IMR-90 (cell line): ENCODE measurements around the gene SCAF1. TPM values are rescaled to one million over a fixed set of nuclear protein-coding genes. Genes with fewer than 3 reads are reported as not detected.

Source experiments
- ATAC-seq: fragments of 200-7000 bp; cut with Tn5 transposase; 2 replicates; pipeline ENCODE4 v1.9.1; 2020; ENCODE audit warnings: low read depth, mild to moderate bottlenecking, moderate library complexity
- BruUV-seq: library from RNA; stranded (reverse); fragments of 400-500 nt; replicated peaks from 2 replicates; lab custom pipeline; 2021; lab: Mats Ljungman, UMichigan
- CTCF ChIA-PET: fragments of 300-600 bp; formaldehyde crosslinking; extraction: SDS; loops from one replicate; lab custom pipeline; 2021; ENCODE audit warnings: antibody characterized with exemption; lab: Yijun Ruan, JAX
- POLR2A ChIA-PET: fragments of 300-600 bp; sonication (Branson Sonifier 250); formaldehyde crosslinking; loops from one replicate; lab custom pipeline; 2022; ENCODE audit warnings: antibody characterized with exemption; ENCODE audit not compliant: unreplicated experiment; lab: Charles Lee
- DNase-seq: peaks from one replicate; pipeline ENCODE4 v3.0.0; 2013
- H2AFZ ChIP-seq: replicated peaks from 2 replicates; pipeline ENCODE3; 2013; ENCODE audit warnings: low read length, mild to moderate bottlenecking; ENCODE audit not compliant: poor library complexity
- H2AK5ac ChIP-seq: 2 replicates; pipeline ENCODE4 v1.6.1; 2013; ENCODE audit warnings: low read depth, low read length, inconsistent platforms
- H2AK9ac ChIP-seq: replicated peaks from 2 replicates; pipeline ENCODE3; 2013; ENCODE audit warnings: mild to moderate bottlenecking, low read depth, low read length, moderate library complexity; ENCODE audit not compliant: poor library complexity
- H2BK120ac ChIP-seq: 2 replicates; pipeline ENCODE4 v1.6.1; 2013; ENCODE audit warnings: low read depth, low read length, inconsistent platforms
- H2BK15ac ChIP-seq: 3 replicates; pipeline ENCODE4 v1.6.1; 2013; ENCODE audit warnings: low read depth, low read length, inconsistent platforms
- H2BK20ac ChIP-seq: 2 replicates; pipeline ENCODE4 v1.6.1; 2013; ENCODE audit warnings: low read depth, mild to moderate bottlenecking, inconsistent platforms, low read length, moderate library complexity
- H2BK5ac ChIP-seq: 2 replicates; pipeline ENCODE4 v1.6.1; 2013; ENCODE audit warnings: mild to moderate bottlenecking, low read depth, low read length, inconsistent platforms; ENCODE audit not compliant: poor library complexity, severe bottlenecking
- H3K14ac ChIP-seq: replicated peaks from 2 replicates; pipeline ENCODE4 v1.6.1; 2013; ENCODE audit warnings: low read depth, low read length, inconsistent platforms
- H3K18ac ChIP-seq: 2 replicates; pipeline ENCODE4 v1.6.1; 2013; ENCODE audit warnings: low read depth, low read length, control low read depth
- H3K23ac ChIP-seq: 2 replicates; pipeline ENCODE4 v1.6.1; 2013; ENCODE audit warnings: low read depth, low read length, inconsistent platforms
- H3K27ac ChIP-seq: 2 replicates; pipeline ENCODE4 v1.5.1; 2013; ENCODE audit warnings: mild to moderate bottlenecking, control low read depth, low read length; ENCODE audit not compliant: insufficient read depth
- H3K27me3 ChIP-seq: 2 replicates; pipeline ENCODE4 v1.6.1; 2013; ENCODE audit warnings: low read length; ENCODE audit not compliant: control insufficient read depth, insufficient read depth
- H3K36me3 ChIP-seq: 2 replicates; pipeline ENCODE4 v1.6.1; 2013; ENCODE audit warnings: low read length, mixed read lengths; ENCODE audit not compliant: control insufficient read depth, insufficient read depth
- H3K4ac ChIP-seq: 2 replicates; pipeline ENCODE4 v1.6.1; 2013; ENCODE audit warnings: low read depth, low read length, inconsistent platforms
- H3K4me1 ChIP-seq: 2 replicates; pipeline ENCODE4 v1.6.1; 2013; ENCODE audit warnings: low read length, mixed read lengths; ENCODE audit not compliant: control insufficient read depth, insufficient read depth
- H3K4me2 ChIP-seq: 2 replicates; pipeline ENCODE4 v1.6.1; 2013; ENCODE audit warnings: low read depth, mild to moderate bottlenecking, control low read depth, low read length, moderate library complexity
- H3K4me3 ChIP-seq: 2 replicates; pipeline ENCODE4 v1.5.1; 2013; ENCODE audit warnings: low read depth, mild to moderate bottlenecking, control low read depth, low read length, moderate library complexity; ENCODE audit not compliant: insufficient read depth
- H3K56ac ChIP-seq: 2 replicates; pipeline ENCODE4 v1.6.1; 2013; ENCODE audit warnings: low read length, inconsistent platforms; ENCODE audit not compliant: insufficient read depth; ENCODE audit errors: extremely low read depth
- H3K79me1 ChIP-seq, 2 experiments: 2 replicates each; pipeline ENCODE4 v1.6.1; 2013; ENCODE audit warnings: low read length in 2 of 2, inconsistent platforms in 1 of 2, low read depth in 1 of 2
- H3K9ac ChIP-seq: 2 replicates; pipeline ENCODE4 v1.6.1; 2013; ENCODE audit warnings: low read depth, low read length, control low read depth
- H3K9me1 ChIP-seq: 2 replicates; pipeline ENCODE4 v1.6.1; 2013; ENCODE audit warnings: low read length, inconsistent platforms; ENCODE audit not compliant: insufficient read depth
- H3K9me3 ChIP-seq: 2 replicates; pipeline ENCODE4 v1.6.1; 2013; ENCODE audit warnings: low read length; ENCODE audit not compliant: control insufficient read depth, insufficient read depth
- H4K20me1 ChIP-seq: 2 replicates; pipeline ENCODE4 v1.6.1; 2013; ENCODE audit warnings: low read length, inconsistent platforms; ENCODE audit not compliant: insufficient read depth
- H4K5ac ChIP-seq: 2 replicates; pipeline ENCODE4 v1.6.1; 2013; ENCODE audit warnings: mild to moderate bottlenecking, low read depth, low read length, control low read depth
- H4K8ac ChIP-seq, 2 experiments: 2 replicates each; pipeline ENCODE4 v1.6.1; 2013; ENCODE audit warnings: low read depth in 2 of 2, low read length in 2 of 2, control low read depth in 1 of 2, inconsistent platforms in 1 of 2
- H4K91ac ChIP-seq: 2 replicates; pipeline ENCODE4 v1.6.1; 2013; ENCODE audit warnings: low read depth, low read length, inconsistent platforms; ENCODE audit not compliant: insufficient read depth
- BHLHE40 ChIP-seq: fragments of 150-350 bp; IDR thresholded peaks from 2 replicates; pipeline ENCODE4 v1.6.1; 2016; ENCODE audit warnings: mild to moderate bottlenecking, low read depth, low read length
- CEBPB ChIP-seq: IDR thresholded peaks from 2 replicates; pipeline ENCODE4 v1.6.1; 2012; ENCODE audit warnings: low read depth, low read length, improper control_type of control experiment
- CHD1 ChIP-seq: IDR thresholded peaks from 2 replicates; pipeline ENCODE4 v1.6.1; 2012; ENCODE audit warnings: low read depth, low read length, improper control_type of control experiment
- FOS ChIP-seq: fragments of 150-350 bp; IDR thresholded peaks from 2 replicates; pipeline ENCODE4 v1.6.1; 2016; ENCODE audit warnings: low read depth, low read length
- MAFK ChIP-seq: IDR thresholded peaks from 2 replicates; pipeline ENCODE4 v1.6.1; 2012; ENCODE audit warnings: low read depth, low read length, improper control_type of control experiment
- MAZ ChIP-seq: IDR thresholded peaks from 2 replicates; pipeline ENCODE4 v1.6.1; 2012; ENCODE audit warnings: low read depth, mild to moderate bottlenecking, low read length, improper control_type of control experiment, moderate library complexity, borderline replicate concordance
- MXI1 ChIP-seq: IDR thresholded peaks from 2 replicates; pipeline ENCODE4 v1.6.1; 2012; ENCODE audit warnings: low read depth, mild to moderate bottlenecking, low read length, moderate library complexity, borderline replicate concordance
- NFE2L2 ChIP-seq: fragments of 150-350 bp; IDR thresholded peaks from 2 replicates; pipeline ENCODE4 v1.6.1; 2016; ENCODE audit warnings: low read depth, mild to moderate bottlenecking, low read length
- POLR2A ChIP-seq: IDR thresholded peaks from 2 replicates; pipeline ENCODE4 v1.6.1; 2012; ENCODE audit warnings: mild to moderate bottlenecking, low read depth, low read length
- RAD21 ChIP-seq: IDR thresholded peaks from 2 replicates; pipeline ENCODE4 v1.6.1; 2012; ENCODE audit warnings: low read length, improper control_type of control experiment
- RCOR1 ChIP-seq: IDR thresholded peaks from 2 replicates; pipeline ENCODE4 v1.6.1; 2012; ENCODE audit warnings: mild to moderate bottlenecking, low read length, improper control_type of control experiment; ENCODE audit not compliant: insufficient replicate concordance
- RFX5 ChIP-seq: IDR thresholded peaks from 2 replicates; pipeline ENCODE4 v1.8.0; 2012; ENCODE audit warnings: low read depth, mild to moderate bottlenecking, low read length, moderate library complexity
- SMC3 ChIP-seq: fragments of 150-350 bp; IDR thresholded peaks from 2 replicates; pipeline ENCODE4 v1.6.1; 2016; ENCODE audit warnings: low read depth, mild to moderate bottlenecking, antibody characterized with exemption, low read length, moderate library complexity
- WGBS, 2 experiments: methylation state at CpG; one replicate each; pipeline versions ENCODE4 v1.1.5 to v1.1.7; 2013; ENCODE audit warnings: missing lambda C conversion rate in 2 of 2; ENCODE audit not compliant: insufficient read length in 1 of 2; ENCODE audit errors: extremely low coverage in 2 of 2; 5-methylcytosine and 5-hydroxymethylcytosine counted together
- dilution Hi-C: fragments of 300-500 bp; cut with HindIII; formaldehyde crosslinking; loops from one replicate; pipeline ENCODE4 v1.14.3; 2018; ENCODE audit warnings: low sequenced_read_pairs; ENCODE audit not compliant: unreplicated experiment
- in situ Hi-C: fragments of 300-500 bp; cut with MboI; formaldehyde crosslinking; loops from 3 replicates; pipeline ENCODE4 v1.14.3; 2019; ENCODE audit warnings: low sequenced_read_pairs, inconsistent platforms, mixed read lengths
- intact Hi-C: fragments of 100-400 bp; cut with micrococcal nuclease; formaldehyde crosslinking; loops from 2 replicates; pipeline ENCODE4 v1.10.0; 2022
- polyA plus RNA-seq, 3 experiments: library from polyadenylated mRNA; depleted of rRNA; stranded (reverse); fragments of >200 nt; gene quantifications; 2 replicates each; pipeline ENCODE4 v1.2.3, GENCODE V29; 2012; ENCODE audit warnings: low replicate concordance in 1 of 3
- total RNA-seq: library from RNA; depleted of rRNA; stranded (reverse); fragments of >200 nt; gene quantifications from 2 replicates; pipeline ENCODE4 v1.2.3, GENCODE V29; 2012
- TF ChIP-seq, protein P1 (sequence below): fragments of 150-350 bp; IDR thresholded peaks from 2 replicates; pipeline ENCODE4 v1.6.1; 2017; ENCODE audit warnings: mild to moderate bottlenecking, antibody characterized with exemption, low read length, low read depth
- TF ChIP-seq, protein P2 (sequence below): fragments of 150-350 bp; IDR thresholded peaks from 2 replicates; pipeline ENCODE4 v1.6.1; 2016; ENCODE audit warnings: low read depth, mild to moderate bottlenecking, low read length, moderate library complexity, borderline replicate concordance
- TF ChIP-seq, protein P3 (sequence below): conservative IDR thresholded peaks from 2 replicates; pipeline ENCODE4 v1.5.1; 2012; ENCODE audit warnings: mild to moderate bottlenecking, low read depth, low read length, improper control_type of control experiment

The SCAF1 gene
- total and polyA plus RNA-seq, 2 of the 4 experiments (the other 2 are of a cell fraction): 2.2 to 14.8 TPM

DNA sequence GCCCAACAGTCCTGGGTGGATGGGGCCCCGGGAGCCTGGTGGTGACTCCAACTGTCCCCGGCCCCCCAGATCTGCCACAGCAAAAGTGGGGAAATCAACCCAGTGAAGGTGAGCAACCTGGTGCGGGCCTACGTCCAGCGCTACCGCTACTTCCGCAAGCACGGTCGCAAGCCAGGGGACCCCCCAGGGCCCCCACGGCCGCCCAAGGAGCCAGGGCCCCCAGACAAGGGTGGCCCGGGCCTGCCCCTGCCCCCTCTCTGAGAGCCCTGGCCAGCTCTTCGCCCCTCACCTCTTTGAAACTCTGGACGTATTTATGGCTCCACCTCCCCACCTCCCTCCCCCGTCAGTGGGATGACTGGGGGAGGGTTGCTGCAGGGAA lies 16.1 kb downstream of the SCAF1 start:
- no TSS peak for BruUV-seq

More for the DNA sequence above, 16.1 kb downstream of the SCAF1 start:
- intact Hi-C loops (no loop called here), dilution Hi-C loops (no loop called here), in situ Hi-C loops (no loop called here)
- Histone ChIP-seq H2BK20ac (no peak overlapping the region), H3K18ac (no peak overlapping the region), H4K8ac (no peak overlapping the region), H3K79me1 (peaks cover 12 to 48% of the 10 kb centered on the region in 2 experiments; a peak in 2 of 4 replicates), H2BK5ac (no peak overlapping the region), H4K91ac (no peak overlapping the region), H3K14ac (no peak overlapping the region), H3K4me1 (no peaks in the 10 kb centered on the region), H3K27ac (no peak overlapping the region), H3K23ac (no peak overlapping the region), H3K56ac (no peak overlapping the region), H3K36me3 (peaks cover 83% of the 10 kb centered on the region), H3K4me2 (no peak overlapping the region), H3K9me1 (0 out of 2 replicates have a peak, but pooled peaks cover under 1% of the 10 kb centered on the region), H2BK120ac (no peak overlapping the region), H4K20me1 (peaks cover 30% of the 10 kb centered on the region), H3K9me3 (no peaks in the 10 kb centered on the region), H4K5ac (no peak overlapping the region), H2AK9ac (no peak overlapping the region), H3K4ac (no peak overlapping the region), H3K9ac (no peak overlapping the region), H3K4me3 (no peak overlapping the region), H2AFZ (no peak overlapping the region), H3K27me3 (no peaks in the 10 kb centered on the region), H2AK5ac (no peak overlapping the region), H2BK15ac (no peak overlapping the region)
- TF ChIP-seq, protein P1, sequence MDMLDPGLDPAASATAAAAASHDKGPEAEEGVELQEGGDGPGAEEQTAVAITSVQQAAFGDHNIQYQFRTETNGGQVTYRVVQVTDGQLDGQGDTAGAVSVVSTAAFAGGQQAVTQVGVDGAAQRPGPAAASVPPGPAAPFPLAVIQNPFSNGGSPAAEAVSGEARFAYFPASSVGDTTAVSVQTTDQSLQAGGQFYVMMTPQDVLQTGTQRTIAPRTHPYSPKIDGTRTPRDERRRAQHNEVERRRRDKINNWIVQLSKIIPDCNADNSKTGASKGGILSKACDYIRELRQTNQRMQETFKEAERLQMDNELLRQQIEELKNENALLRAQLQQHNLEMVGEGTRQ: no peak
- TF ChIP-seq, protein P2, sequence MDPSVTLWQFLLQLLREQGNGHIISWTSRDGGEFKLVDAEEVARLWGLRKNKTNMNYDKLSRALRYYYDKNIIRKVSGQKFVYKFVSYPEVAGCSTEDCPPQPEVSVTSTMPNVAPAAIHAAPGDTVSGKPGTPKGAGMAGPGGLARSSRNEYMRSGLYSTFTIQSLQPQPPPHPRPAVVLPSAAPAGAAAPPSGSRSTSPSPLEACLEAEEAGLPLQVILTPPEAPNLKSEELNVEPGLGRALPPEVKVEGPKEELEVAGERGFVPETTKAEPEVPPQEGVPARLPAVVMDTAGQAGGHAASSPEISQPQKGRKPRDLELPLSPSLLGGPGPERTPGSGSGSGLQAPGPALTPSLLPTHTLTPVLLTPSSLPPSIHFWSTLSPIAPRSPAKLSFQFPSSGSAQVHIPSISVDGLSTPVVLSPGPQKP: no peak
- TF ChIP-seq FOS (no peak), SMC3 (no peak), CEBPB (no peak), MAFK (no peak), RCOR1 (no peak), NFE2L2 (no peak), MAZ (no peak), RFX5 (no peak), POLR2A (no peak), MXI1 (no peak), BHLHE40 (no peak), CHD1 (no peak), RAD21 (no peak)
- TF ChIP-seq, protein P3, sequence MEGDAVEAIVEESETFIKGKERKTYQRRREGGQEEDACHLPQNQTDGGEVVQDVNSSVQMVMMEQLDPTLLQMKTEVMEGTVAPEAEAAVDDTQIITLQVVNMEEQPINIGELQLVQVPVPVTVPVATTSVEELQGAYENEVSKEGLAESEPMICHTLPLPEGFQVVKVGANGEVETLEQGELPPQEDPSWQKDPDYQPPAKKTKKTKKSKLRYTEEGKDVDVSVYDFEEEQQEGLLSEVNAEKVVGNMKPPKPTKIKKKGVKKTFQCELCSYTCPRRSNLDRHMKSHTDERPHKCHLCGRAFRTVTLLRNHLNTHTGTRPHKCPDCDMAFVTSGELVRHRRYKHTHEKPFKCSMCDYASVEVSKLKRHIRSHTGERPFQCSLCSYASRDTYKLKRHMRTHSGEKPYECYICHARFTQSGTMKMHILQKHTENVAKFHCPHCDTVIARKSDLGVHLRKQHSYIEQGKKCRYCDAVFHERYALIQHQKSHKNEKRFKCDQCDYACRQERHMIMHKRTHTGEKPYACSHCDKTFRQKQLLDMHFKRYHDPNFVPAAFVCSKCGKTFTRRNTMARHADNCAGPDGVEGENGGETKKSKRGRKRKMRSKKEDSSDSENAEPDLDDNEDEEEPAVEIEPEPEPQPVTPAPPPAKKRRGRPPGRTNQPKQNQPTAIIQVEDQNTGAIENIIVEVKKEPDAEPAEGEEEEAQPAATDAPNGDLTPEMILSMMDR: no peak
- CTCF ChIA-PET: no interaction called here
- ATAC-seq (no peak), DNase-seq (no peak)
- POLR2A ChIA-PET: interaction anchor here (1.0 kb wide), 1 partner anchor 18 kb away, joined by 4 read pairs; no protein-coding TSS in a partner anchor
- WGBS, 2 experiments: no CpG with 5 or more reads among the region's 15 CpGs
